SK-N-SH (cell line): Measurements from ENCODE around the gene SGPL1.

Source experiments
- CHD2 ChIP-seq: fragments of 150-350 bp; IDR thresholded peaks from 2 replicates; pipeline ENCODE4 v1.6.1; 2018; ENCODE audit warnings: low read length; ENCODE audit not compliant: partially characterized antibody
- EP300 ChIP-seq, 2 experiments: IDR thresholded peaks; 2 replicates each; pipeline versions ENCODE4 v1.4.0 to v1.6.1; 2012; ENCODE audit warnings: borderline replicate concordance in 1 of 2, low read depth in 1 of 2, low read length in 1 of 2
- EZH2phosphoT487 ChIP-seq: fragments of 200-600 bp; sonication (generic); IDR thresholded peaks from 2 replicates; pipeline ENCODE4 v1.6.1; 2017; ENCODE audit warnings: low read depth, mixed run types, mild to moderate bottlenecking, antibody characterized with exemption, moderate library complexity, borderline replicate concordance
- FOXJ3 ChIP-seq: sonication (generic); formaldehyde crosslinking; IDR thresholded peaks from 2 replicates; pipeline ENCODE4 v1.5.1; 2020; ENCODE audit warnings: mild to moderate bottlenecking, missing genetic modification reagents
- POLR2AphosphoS5 ChIP-seq: IDR thresholded peaks from 2 replicates; pipeline ENCODE4 v1.6.1; 2012; ENCODE audit warnings: low read depth, low read length
- RAD21 ChIP-seq: IDR thresholded peaks from 2 replicates; pipeline ENCODE4 v1.6.1; 2012; ENCODE audit warnings: mild to moderate bottlenecking, low read length
- RXRA ChIP-seq: IDR thresholded peaks from 2 replicates; pipeline ENCODE4 v1.4.0; 2012; ENCODE audit warnings: low read depth, mild to moderate bottlenecking, borderline replicate concordance
- TAF1 ChIP-seq: IDR thresholded peaks from 2 replicates; pipeline ENCODE4 v1.6.1; 2012; ENCODE audit warnings: low read depth, mild to moderate bottlenecking, low read length, moderate library complexity, borderline replicate concordance
- TCF12 ChIP-seq: IDR thresholded peaks from 2 replicates; pipeline ENCODE4 v1.4.0; 2012
- TEAD4 ChIP-seq: IDR thresholded peaks from 2 replicates; pipeline ENCODE4 v1.4.0; 2012; ENCODE audit warnings: mild to moderate bottlenecking, borderline replicate concordance; ENCODE audit not compliant: insufficient read depth
- TF ChIP-seq, protein P1 (sequence below): fragments of 200-600 bp; sonication (generic); IDR thresholded peaks from 2 replicates; pipeline ENCODE4 v1.6.1; 2017; ENCODE audit warnings: antibody characterized with exemption, mild to moderate bottlenecking, moderate library complexity
- TF ChIP-seq, protein P2 (sequence below): IDR thresholded peaks from 2 replicates; pipeline ENCODE4 v1.4.0; 2012; ENCODE audit warnings: low read depth
- TF ChIP-seq, protein P3 (sequence below): IDR thresholded peaks from 2 replicates; pipeline ENCODE4 v1.6.1; 2012; ENCODE audit warnings: mild to moderate bottlenecking, low read depth, low read length, moderate library complexity

DNA sequence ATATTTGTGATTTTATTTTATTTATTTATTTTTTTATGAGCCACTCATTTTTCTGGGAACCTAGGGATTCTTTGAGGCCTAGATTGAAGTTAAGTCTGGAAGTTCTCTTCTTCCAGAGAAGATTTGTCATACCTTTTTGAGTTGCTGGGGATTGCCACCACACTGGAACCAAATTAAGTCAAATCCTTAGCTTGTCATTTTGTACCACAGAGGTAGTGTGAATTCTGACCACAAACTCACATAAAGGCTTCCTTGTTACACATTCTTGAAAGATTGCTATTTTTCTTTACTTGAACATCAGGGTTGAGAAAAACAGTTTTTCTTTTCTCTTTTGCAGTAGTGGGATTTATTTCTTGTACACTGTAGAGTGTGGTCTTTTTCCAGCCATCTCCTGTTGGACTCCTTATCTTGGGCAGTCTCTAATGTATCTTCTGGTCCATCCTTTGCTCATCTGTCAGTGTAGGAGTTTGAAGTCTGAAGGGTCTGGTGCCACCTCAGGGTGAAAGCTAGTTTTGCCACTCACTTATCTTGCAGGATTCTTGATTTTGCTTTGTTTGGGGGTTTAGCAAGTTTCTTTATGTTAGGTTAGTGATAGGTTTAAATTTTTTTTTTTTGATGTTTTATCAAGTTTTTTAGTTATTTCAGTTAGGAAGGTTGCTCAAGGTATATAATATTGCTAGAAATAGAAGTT lies 47.9 kb downstream of the SGPL1 start:
- TF ChIP-seq, protein P1, sequence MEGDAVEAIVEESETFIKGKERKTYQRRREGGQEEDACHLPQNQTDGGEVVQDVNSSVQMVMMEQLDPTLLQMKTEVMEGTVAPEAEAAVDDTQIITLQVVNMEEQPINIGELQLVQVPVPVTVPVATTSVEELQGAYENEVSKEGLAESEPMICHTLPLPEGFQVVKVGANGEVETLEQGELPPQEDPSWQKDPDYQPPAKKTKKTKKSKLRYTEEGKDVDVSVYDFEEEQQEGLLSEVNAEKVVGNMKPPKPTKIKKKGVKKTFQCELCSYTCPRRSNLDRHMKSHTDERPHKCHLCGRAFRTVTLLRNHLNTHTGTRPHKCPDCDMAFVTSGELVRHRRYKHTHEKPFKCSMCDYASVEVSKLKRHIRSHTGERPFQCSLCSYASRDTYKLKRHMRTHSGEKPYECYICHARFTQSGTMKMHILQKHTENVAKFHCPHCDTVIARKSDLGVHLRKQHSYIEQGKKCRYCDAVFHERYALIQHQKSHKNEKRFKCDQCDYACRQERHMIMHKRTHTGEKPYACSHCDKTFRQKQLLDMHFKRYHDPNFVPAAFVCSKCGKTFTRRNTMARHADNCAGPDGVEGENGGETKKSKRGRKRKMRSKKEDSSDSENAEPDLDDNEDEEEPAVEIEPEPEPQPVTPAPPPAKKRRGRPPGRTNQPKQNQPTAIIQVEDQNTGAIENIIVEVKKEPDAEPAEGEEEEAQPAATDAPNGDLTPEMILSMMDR: peak; percentile 32
- TF ChIP-seq TCF12 (no peak), EZH2phosphoT487 (no peak), POLR2AphosphoS5 (no peak), CHD2 (no peak), RAD21 (no peak), EP300 (IDR thresholded peaks at IDR 0.05; ENCODE audit: borderline replicate concordance in 1 of 2, low read depth in 1 of 2, low read length in 1 of 2) (no peak), TAF1 (no peak), RXRA (no peak), TEAD4 (no peak), FOXJ3 (CRISPR knock-in tag) (no peak)
- TF ChIP-seq, protein P2, sequence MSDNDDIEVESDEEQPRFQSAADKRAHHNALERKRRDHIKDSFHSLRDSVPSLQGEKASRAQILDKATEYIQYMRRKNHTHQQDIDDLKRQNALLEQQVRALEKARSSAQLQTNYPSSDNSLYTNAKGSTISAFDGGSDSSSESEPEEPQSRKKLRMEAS: no peak
- TF ChIP-seq, protein P3, sequence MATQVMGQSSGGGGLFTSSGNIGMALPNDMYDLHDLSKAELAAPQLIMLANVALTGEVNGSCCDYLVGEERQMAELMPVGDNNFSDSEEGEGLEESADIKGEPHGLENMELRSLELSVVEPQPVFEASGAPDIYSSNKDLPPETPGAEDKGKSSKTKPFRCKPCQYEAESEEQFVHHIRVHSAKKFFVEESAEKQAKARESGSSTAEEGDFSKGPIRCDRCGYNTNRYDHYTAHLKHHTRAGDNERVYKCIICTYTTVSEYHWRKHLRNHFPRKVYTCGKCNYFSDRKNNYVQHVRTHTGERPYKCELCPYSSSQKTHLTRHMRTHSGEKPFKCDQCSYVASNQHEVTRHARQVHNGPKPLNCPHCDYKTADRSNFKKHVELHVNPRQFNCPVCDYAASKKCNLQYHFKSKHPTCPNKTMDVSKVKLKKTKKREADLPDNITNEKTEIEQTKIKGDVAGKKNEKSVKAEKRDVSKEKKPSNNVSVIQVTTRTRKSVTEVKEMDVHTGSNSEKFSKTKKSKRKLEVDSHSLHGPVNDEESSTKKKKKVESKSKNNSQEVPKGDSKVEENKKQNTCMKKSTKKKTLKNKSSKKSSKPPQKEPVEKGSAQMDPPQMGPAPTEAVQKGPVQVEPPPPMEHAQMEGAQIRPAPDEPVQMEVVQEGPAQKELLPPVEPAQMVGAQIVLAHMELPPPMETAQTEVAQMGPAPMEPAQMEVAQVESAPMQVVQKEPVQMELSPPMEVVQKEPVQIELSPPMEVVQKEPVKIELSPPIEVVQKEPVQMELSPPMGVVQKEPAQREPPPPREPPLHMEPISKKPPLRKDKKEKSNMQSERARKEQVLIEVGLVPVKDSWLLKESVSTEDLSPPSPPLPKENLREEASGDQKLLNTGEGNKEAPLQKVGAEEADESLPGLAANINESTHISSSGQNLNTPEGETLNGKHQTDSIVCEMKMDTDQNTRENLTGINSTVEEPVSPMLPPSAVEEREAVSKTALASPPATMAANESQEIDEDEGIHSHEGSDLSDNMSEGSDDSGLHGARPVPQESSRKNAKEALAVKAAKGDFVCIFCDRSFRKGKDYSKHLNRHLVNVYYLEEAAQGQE: no peak
